K562 (cell line): ENCODE data around the gene SERTAD3. TPM values are rescaled to one million over a fixed set of nuclear protein-coding genes. Genes with fewer than 3 reads are reported as not detected.

Experiments
- ATAC-seq: fragments of 200-7000 bp; cut with Tn5 transposase; 3 replicates; pipeline ENCODE4 v1.9.1; 2020; ENCODE audit warnings: moderate library complexity
- BruUV-seq: library from RNA; stranded (reverse); fragments of 400-500 nt; replicated peaks from 2 replicates; lab custom pipeline; 2021; lab: Mats Ljungman, UMichigan
- CTCF ChIA-PET: fragments of 300-600 bp; formaldehyde crosslinking; extraction: SDS; loops from one replicate; lab custom pipeline; 2021; ENCODE audit warnings: low intra/inter-chr PET ratio; lab: Yijun Ruan, JAX
- POLR2A ChIA-PET: fragments of 300-600, 350-650 bp; sonication (Branson Sonifier 250); formaldehyde crosslinking; extraction: SDS; loops from one replicate; lab custom pipeline; 2021; ENCODE audit warnings: antibody characterized with exemption, inconsistent platforms; lab: Yijun Ruan, JAX
- DNase-seq, 4 experiments: peaks; one replicate each; pipeline versions ENCODE4 v3.0.0 to v3.0.0-alpha.2; 2011 to 2018; ENCODE audit warnings: low spot score in 3 of 4, mixed read lengths in 3 of 4; ENCODE audit errors: extremely low read depth in 1 of 4
- FAIRE-seq: peaks from 2 replicates; lab custom pipeline; 2011; peaks lifted over from hg19 to GRCh38; lab: Jason Lieb, UNC
- H2AFZ ChIP-seq: 2 replicates; pipeline ENCODE4 v1.6.0; 2011; ENCODE audit warnings: low read depth, low read length, control low read depth, inconsistent platforms
- H3K27ac ChIP-seq: fragments of 200-600 bp; 3 replicates; pipeline ENCODE4 v1.8.0; 2011; ENCODE audit warnings: low read depth, mild to moderate bottlenecking, control low read depth, inconsistent platforms, low read length, moderate library complexity, mixed read lengths; ENCODE audit errors: extremely low read depth
- H3K27me3 ChIP-seq, 2 experiments: fragments of 300-600 bp in 1 of 2; 2 replicates in 1 of 2; 3 replicates in 1 of 2; pipeline versions ENCODE4 v1.6.0 to v1.8.0; 2011; ENCODE audit warnings: inconsistent platforms in 2 of 2, low read length in 2 of 2, mild to moderate bottlenecking in 1 of 2, mixed read lengths in 1 of 2, moderate library complexity in 1 of 2; ENCODE audit not compliant: control insufficient read depth in 2 of 2, insufficient read depth in 2 of 2
- H3K36me3 ChIP-seq: fragments of 300-600 bp; 3 replicates; pipeline ENCODE4 v1.8.0; 2011; ENCODE audit warnings: mild to moderate bottlenecking, low read length, inconsistent platforms; ENCODE audit not compliant: control insufficient read depth, insufficient read depth
- H3K4me1 ChIP-seq, 2 experiments: fragments of 200-600 bp in 1 of 2; replicated peaks in 1 of 2; 2 replicates in 1 of 2; 3 replicates in 1 of 2; pipeline versions ENCODE4 v1.5.1 to v1.8.0; 2011; ENCODE audit warnings: inconsistent platforms in 2 of 2, low read length in 2 of 2, mild to moderate bottlenecking in 1 of 2, mixed read lengths in 1 of 2, moderate library complexity in 1 of 2; ENCODE audit not compliant: control insufficient read depth in 2 of 2, insufficient read depth in 2 of 2
- H3K4me2 ChIP-seq: 2 replicates; pipeline ENCODE4 v1.6.1; 2011; ENCODE audit warnings: low read length, control low read depth, inconsistent platforms, mixed read lengths; ENCODE audit not compliant: insufficient read depth
- H3K4me3 ChIP-seq: fragments of 200-600 bp; sonication (generic), shearing (Covaris generic); 2 replicates; pipeline ENCODE4 v1.5.1; 2016; ENCODE audit warnings: control low read depth, inconsistent platforms
- H3K79me2 ChIP-seq: fragments of 200-600 bp; 3 replicates; pipeline ENCODE4 v1.8.0; 2011; ENCODE audit warnings: low read length, inconsistent platforms; ENCODE audit not compliant: control insufficient read depth, insufficient read depth
- H3K9ac ChIP-seq, 2 experiments: 2 replicates each; pipeline versions ENCODE4 v1.6.0 to v1.6.1; 2011; ENCODE audit warnings: low read depth in 2 of 2, low read length in 2 of 2, control low read depth in 1 of 2, inconsistent platforms in 1 of 2, mild to moderate bottlenecking in 1 of 2, mixed read lengths in 1 of 2; ENCODE audit not compliant: insufficient read depth in 1 of 2
- H3K9me1 ChIP-seq: one replicate; pipeline ENCODE4 v1.6.0; 2011; ENCODE audit warnings: inconsistent platforms, mild to moderate bottlenecking, low read length, moderate library complexity; ENCODE audit not compliant: control insufficient read depth, insufficient read depth
- H3K9me3 ChIP-seq: replicated peaks from 2 replicates; pipeline ENCODE4 v1.5.1; 2011; ENCODE audit warnings: low read depth, low read length, inconsistent platforms; ENCODE audit not compliant: control insufficient read depth, insufficient read depth
- H4K20me1 ChIP-seq: replicated peaks from 2 replicates; pipeline ENCODE4 v1.6.1; 2011; ENCODE audit warnings: low read length, inconsistent platforms, mixed read lengths; ENCODE audit not compliant: control insufficient read depth, insufficient read depth
- CBX3 ChIP-seq, 2 experiments: IDR thresholded peaks; 1 replicate in 1 of 2; 2 replicates in 1 of 2; pipeline ENCODE4 v1.6.1; 2012; ENCODE audit warnings: inconsistent platforms in 2 of 2, low read length in 2 of 2, borderline replicate concordance in 1 of 2, control low read depth in 1 of 2
- CBX5 ChIP-seq: IDR thresholded peaks from 2 replicates; pipeline ENCODE4 v1.6.1; 2014; ENCODE audit warnings: low read depth, borderline replicate concordance
- CHD4 ChIP-seq: fragments of 200-600 bp; sonication (generic); IDR thresholded peaks from 3 replicates; pipeline ENCODE4 v1.6.1; 2012; ENCODE audit warnings: low read depth, mild to moderate bottlenecking, mixed read lengths, low read length, inconsistent platforms; ENCODE audit not compliant: insufficient read depth, insufficient replicate concordance, poor library complexity, severe bottlenecking
- GABPA ChIP-seq: fragments of 200-800 bp; sonication (Bioruptor generic); conservative IDR thresholded peaks from 2 replicates; pipeline ENCODE4 v1.6.1; 2016; ENCODE audit warnings: low read depth, missing genetic modification characterization, missing compliant biosample characterization
- KDM1A ChIP-seq, 2 experiments: fragments of 450-650 bp; IDR thresholded peaks; 2 replicates each; pipeline ENCODE4 v1.6.1; 2016; ENCODE audit warnings: mild to moderate bottlenecking in 2 of 2
- KDM2B ChIP-seq: fragments of 250-450 bp; sonication (Bioruptor Pico); IDR thresholded peaks from 2 replicates; pipeline ENCODE4 v1.8.0; 2021; ENCODE audit warnings: mild to moderate bottlenecking, moderate library complexity
- MCM2 ChIP-seq: fragments of 450-650 bp; IDR thresholded peaks from 2 replicates; pipeline ENCODE4 v1.6.1; 2017; ENCODE audit warnings: low read depth, mild to moderate bottlenecking
- PHF20 ChIP-seq: fragments of 450-650 bp; IDR thresholded peaks from 2 replicates; pipeline ENCODE4 v1.6.1; 2018; ENCODE audit not compliant: partially characterized antibody
- RBBP5 ChIP-seq: fragments of 200-600 bp; sonication (generic); IDR thresholded peaks from 2 replicates; pipeline ENCODE4 v1.6.1; 2012; ENCODE audit warnings: borderline replicate concordance, mild to moderate bottlenecking, low read length, control low read depth, inconsistent platforms; ENCODE audit not compliant: insufficient read depth, poor library complexity, severe bottlenecking
- RHOXF2B ChIP-seq: fragments of 250-450 bp; sonication (Bioruptor Pico); conservative IDR thresholded peaks from 2 replicates; pipeline ENCODE4 v1.5.1; 2021
- SMARCC2 ChIP-seq: fragments of 450-650 bp; IDR thresholded peaks from 2 replicates; pipeline ENCODE4 v1.6.1; 2017; ENCODE audit warnings: antibody characterized with exemption, moderate library complexity, mild to moderate bottlenecking, low read depth
- TAF9B ChIP-seq: fragments of 450-650 bp; IDR thresholded peaks from 2 replicates; pipeline ENCODE4 v1.6.1; 2018; ENCODE audit warnings: mild to moderate bottlenecking; ENCODE audit not compliant: partially characterized antibody
- TOE1 ChIP-seq, 2 experiments: fragments of 450-650 bp in 1 of 2; sonication (generic) in 1 of 2; formaldehyde crosslinking in 1 of 2; IDR thresholded peaks; 2 replicates each; pipeline versions ENCODE4 v1.7.1 to v1.8.0; 2016 to 2022; ENCODE audit warnings: borderline replicate concordance in 2 of 2, mild to moderate bottlenecking in 2 of 2, antibody characterized with exemption in 1 of 2, inconsistent platforms in 1 of 2, low read depth in 1 of 2, missing genetic modification reagents in 1 of 2, moderate library complexity in 1 of 2
- ZBTB8A ChIP-seq: fragments of 450-650 bp; IDR thresholded peaks from 2 replicates; pipeline ENCODE4 v1.6.1; 2018; ENCODE audit warnings: mild to moderate bottlenecking, moderate library complexity; ENCODE audit not compliant: partially characterized antibody
- WGBS: fragments of 100-300 bp; shearing (Covaris generic); methylation state at CpG from one replicate; pipeline ENCODE4 v1.1.6; 2016; ENCODE audit warnings: low coverage, mixed read lengths; ENCODE audit not compliant: insufficient coverage; ENCODE audit errors: missing lambda C conversion rate; 5-methylcytosine and 5-hydroxymethylcytosine counted together
- in situ Hi-C: fragments of 300-500 bp; cut with MboI; formaldehyde crosslinking; loops from 4 replicates; pipeline ENCODE4 v1.15.0; 2018; ENCODE audit warnings: inconsistent platforms, mixed read lengths
- intact Hi-C: fragments of 100-400 bp; cut with micrococcal nuclease; formaldehyde crosslinking; loops from 2 replicates; pipeline ENCODE4 v1.14.2; 2022
- polyA plus RNA-seq, 8 experiments: library from polyadenylated mRNA; depleted of rRNA in 4 of 8; stranded (reverse) in 5 of 8; unstranded in 3 of 8; fragments of >200 nt; fragmentation: Nextera tagmentation in 2 of 8; fragmentation: Illumina TruSeq in 1 of 8; extraction: Ambion mirVana in 2 of 8; extraction: Trizol in 1 of 8; gene quantifications; 2 replicates each; pipeline versions ENCODE4 v1.2.1 to v1.2.3, GENCODE V29; 2011 to 2014; ENCODE audit warnings: inconsistent platforms in 1 of 8, missing spikeins in 1 of 8
- total RNA-seq, 7 experiments: library from RNA; depleted of rRNA in 6 of 7; stranded (reverse); fragments of >200 nt in 6 of 7; fragmentation: Illumina TruSeq in 2 of 7; extraction: Trizol in 2 of 7; gene quantifications; 2 replicates each; pipeline versions ENCODE4 v1.2.1 to v1.2.3, GENCODE V29; 2011 to 2021; ENCODE audit warnings: low replicate concordance in 1 of 7
- TF ChIP-seq, protein P1 (sequence below): fragments of 250-450 bp; sonication (Bioruptor Pico); IDR thresholded peaks from 2 replicates; pipeline ENCODE4 v1.8.0; 2022; ENCODE audit warnings: inconsistent platforms

Gene SERTAD3
- total and polyA plus RNA-seq, 9 of the 15 experiments (the other 6 are each of a cell fraction or from before 2014, with no cell fraction given) = 5.4 to 28.9 (median 17.5) TPM

DNA sequence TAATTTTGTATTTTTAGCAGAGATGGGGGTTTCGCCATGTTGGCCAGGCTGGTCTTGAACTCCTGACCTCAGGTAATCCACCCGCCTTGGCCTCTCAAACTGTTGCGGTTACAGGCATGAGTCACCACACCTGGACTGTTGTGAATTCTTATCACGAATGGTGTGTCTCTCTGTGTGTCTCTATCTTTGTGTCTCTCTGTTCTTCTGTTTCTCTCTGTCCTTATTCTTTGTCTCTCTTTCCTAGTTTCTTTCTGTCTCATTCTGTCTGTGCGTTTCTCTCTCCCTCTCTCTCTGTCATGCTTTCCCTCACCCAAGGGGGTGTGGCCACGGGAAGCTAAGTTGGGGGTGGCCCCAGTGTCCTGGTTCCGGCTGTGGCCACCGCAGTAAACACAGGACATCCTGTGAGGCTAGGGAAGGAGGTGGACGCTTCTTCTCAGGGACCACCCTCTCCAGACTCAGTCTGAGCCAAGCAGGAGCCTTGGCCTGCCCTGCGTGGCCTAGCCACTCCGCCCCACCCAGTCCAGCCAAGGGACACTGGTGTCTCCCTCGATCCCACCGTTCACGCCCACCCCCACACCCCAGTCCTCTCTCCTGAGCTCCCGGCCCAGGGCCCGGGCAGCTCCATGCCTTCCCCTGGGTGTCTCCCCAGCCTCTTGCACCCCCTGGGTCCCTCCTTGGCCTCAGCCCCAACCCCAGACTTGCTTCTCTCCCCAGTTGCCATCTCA lies 27.1 kb downstream of the SERTAD3 start (continued):
- peak; percentile 47 for TF ChIP-seq RBBP5
- TF ChIP-seq MCM2 = no peak

DNA sequence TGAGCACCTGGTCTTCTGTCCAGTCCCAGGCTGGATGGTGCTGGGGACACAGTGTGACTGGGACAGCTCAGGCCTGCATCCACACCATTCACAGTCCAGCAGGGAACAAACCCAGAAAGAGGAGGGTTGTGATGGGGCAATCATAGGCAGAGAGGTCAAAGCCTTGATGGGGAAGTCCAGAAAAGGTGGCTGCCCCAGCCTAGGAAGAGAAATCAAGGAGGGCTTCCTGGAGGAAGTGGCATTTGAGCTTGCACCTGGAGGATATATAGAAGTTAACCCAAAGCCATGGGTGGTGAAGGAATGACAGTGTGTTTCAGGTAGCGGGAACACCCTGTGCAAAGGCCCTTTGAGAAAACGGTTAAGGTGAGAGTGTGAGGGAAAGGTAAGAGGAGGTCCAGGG lies 28.4 kb downstream of the SERTAD3 start:
- no peak for DNase-seq
- Histone ChIP-seq H3K9me3 (no peaks in the 10 kb centered on the region), H3K36me3 (no peaks in the 10 kb centered on the region), H3K27ac (peak overlapping the region; percentile 88), H3K9me1 (no peaks in the 10 kb centered on the region), H3K4me3 (no peak overlapping the region), H3K4me1 (peaks cover 26 to 56% of the 10 kb centered on the region in 2 experiments), H2AFZ (peak overlapping the region; percentile 58; the same call in 1 of the 2 replicates), H3K9ac (peak overlapping the region in 1 of 2 experiments; percentile 40; a peak in 2 of 4 replicates), H4K20me1 (no peaks in the 10 kb centered on the region), H3K79me2 (no peaks in the 10 kb centered on the region), H3K4me2 (peak overlapping the region; percentile 4; the same call in 1 of the 2 replicates), H3K27me3 (no peaks in the 10 kb centered on the region)
- CTCF ChIA-PET = no interaction called here
- BruUV-seq = no TSS peak
- 69% methylated on average over 2 of the region's 2 CpGs for WGBS
- POLR2A ChIA-PET = interaction anchor here (0.6 to 2.7 kb wide), 5 partner anchors 12 to 301 kb away, joined by 3 to 17 read pairs (median 4); partner anchors contain the start of gene ITPKC
- no peak for ATAC-seq
- in situ Hi-C loops = no loop called here
- intact Hi-C loops = no loop called here
- no peak for FAIRE-seq
- TF ChIP-seq TOE1 (IDR thresholded peaks at IDR 0.05; ENCODE audit: borderline replicate concordance) = no peak
- 0 out of 2 replicates have a peak, but pooled peaks have one; percentile 29 for TF ChIP-seq TOE1 (CRISPR knock-in tag; IDR thresholded peaks at IDR 0.05; ENCODE audit: borderline replicate concordance, low read depth)
- no peak for TF ChIP-seq CBX5
- no peak for TF ChIP-seq GABPA
- peak in 1 of 2 experiments; percentile 38; a peak in 1 of 3 replicates for TF ChIP-seq CBX3 (IDR thresholded peaks at IDR 0.05; ENCODE audit: borderline replicate concordance in 1 of 2, low read length in 2 of 2)
- TF ChIP-seq KDM2B (CRISPR knock-in tag) = no peak
- TF ChIP-seq PHF20 = peak; percentile 76
- TF ChIP-seq ZBTB8A = no peak
- peak; percentile 88 to 93 for TF ChIP-seq KDM1A (IDR thresholded peaks at IDR 0.05)
- no peak for TF ChIP-seq TAF9B
- no peak for TF ChIP-seq SMARCC2
- peak; percentile 89 for TF ChIP-seq CHD4
- TF ChIP-seq, protein P1, sequence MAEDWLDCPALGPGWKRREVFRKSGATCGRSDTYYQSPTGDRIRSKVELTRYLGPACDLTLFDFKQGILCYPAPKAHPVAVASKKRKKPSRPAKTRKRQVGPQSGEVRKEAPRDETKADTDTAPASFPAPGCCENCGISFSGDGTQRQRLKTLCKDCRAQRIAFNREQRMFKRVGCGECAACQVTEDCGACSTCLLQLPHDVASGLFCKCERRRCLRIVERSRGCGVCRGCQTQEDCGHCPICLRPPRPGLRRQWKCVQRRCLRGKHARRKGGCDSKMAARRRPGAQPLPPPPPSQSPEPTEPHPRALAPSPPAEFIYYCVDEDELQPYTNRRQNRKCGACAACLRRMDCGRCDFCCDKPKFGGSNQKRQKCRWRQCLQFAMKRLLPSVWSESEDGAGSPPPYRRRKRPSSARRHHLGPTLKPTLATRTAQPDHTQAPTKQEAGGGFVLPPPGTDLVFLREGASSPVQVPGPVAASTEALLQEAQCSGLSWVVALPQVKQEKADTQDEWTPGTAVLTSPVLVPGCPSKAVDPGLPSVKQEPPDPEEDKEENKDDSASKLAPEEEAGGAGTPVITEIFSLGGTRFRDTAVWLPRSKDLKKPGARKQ (CRISPR knock-in tag) = no peak
- TF ChIP-seq RHOXF2B (CRISPR knock-in tag) = no peak
